ENCODE results near the gene OSBPL8. TPM values are rescaled to one million over a fixed set of nuclear protein-coding genes. Genes with fewer than 3 reads are reported as not detected.

Gene OSBPL8
- total RNA-seq, 4 donors from 2014 or later = 50.0 to 55.0 (median 54.7) TPM

DNA sequence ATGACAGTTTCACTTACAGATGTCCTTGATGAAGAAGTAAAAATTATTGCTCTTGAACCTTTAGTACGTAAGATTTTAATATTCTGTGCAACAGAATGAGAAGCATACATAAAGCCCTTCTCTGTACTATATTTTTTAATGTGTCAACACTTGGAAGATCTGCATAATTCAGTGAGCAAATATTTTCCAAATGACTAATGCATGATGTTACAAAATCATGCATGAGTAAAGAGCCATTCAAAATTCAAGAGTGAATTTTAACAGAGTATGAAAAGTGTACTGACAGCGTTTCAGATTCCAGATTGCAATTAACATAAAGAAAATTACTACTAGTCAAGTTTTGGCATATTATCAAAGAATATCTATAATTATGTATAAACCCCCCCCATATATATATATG lies 110.0 kb downstream of the OSBPL8 start:
- H3K9me3 ChIP-seq = no peaks in the 10 kb centered on the region
- peaks cover 0 to 5% (median 0%) of the 10 kb centered on the region in 4 donors for H3K36me3 ChIP-seq
- H3K27ac ChIP-seq (replicated peaks in 1 of 4) = no peak overlapping the region
- no peak for DNase-seq (ENCODE audit: extremely low spot score)
- TF ChIP-seq, protein P1, sequence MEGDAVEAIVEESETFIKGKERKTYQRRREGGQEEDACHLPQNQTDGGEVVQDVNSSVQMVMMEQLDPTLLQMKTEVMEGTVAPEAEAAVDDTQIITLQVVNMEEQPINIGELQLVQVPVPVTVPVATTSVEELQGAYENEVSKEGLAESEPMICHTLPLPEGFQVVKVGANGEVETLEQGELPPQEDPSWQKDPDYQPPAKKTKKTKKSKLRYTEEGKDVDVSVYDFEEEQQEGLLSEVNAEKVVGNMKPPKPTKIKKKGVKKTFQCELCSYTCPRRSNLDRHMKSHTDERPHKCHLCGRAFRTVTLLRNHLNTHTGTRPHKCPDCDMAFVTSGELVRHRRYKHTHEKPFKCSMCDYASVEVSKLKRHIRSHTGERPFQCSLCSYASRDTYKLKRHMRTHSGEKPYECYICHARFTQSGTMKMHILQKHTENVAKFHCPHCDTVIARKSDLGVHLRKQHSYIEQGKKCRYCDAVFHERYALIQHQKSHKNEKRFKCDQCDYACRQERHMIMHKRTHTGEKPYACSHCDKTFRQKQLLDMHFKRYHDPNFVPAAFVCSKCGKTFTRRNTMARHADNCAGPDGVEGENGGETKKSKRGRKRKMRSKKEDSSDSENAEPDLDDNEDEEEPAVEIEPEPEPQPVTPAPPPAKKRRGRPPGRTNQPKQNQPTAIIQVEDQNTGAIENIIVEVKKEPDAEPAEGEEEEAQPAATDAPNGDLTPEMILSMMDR (IDR thresholded peaks at IDR 0.05) = no peak
- no peak for TF ChIP-seq POLR2A (IDR thresholded peaks at IDR 0.05; ENCODE audit: low read depth)
- TF ChIP-seq EP300 (IDR thresholded peaks at IDR 0.05) = no peak
- TF ChIP-seq POLR2AphosphoS5 (IDR thresholded peaks at IDR 0.05) = no peak
- intact Hi-C loops (cut with DNase I) = no loop called here
- H3K4me1 ChIP-seq = peaks cover 0 to 8% (median 2%) of the 10 kb centered on the region in 4 donors
- no peaks in the 10 kb centered on the region for H3K27me3 ChIP-seq
- WGBS = 80% methylated on average over 2 of the region's 2 CpGs
- no peak overlapping the region for H3K4me3 ChIP-seq

DNA sequence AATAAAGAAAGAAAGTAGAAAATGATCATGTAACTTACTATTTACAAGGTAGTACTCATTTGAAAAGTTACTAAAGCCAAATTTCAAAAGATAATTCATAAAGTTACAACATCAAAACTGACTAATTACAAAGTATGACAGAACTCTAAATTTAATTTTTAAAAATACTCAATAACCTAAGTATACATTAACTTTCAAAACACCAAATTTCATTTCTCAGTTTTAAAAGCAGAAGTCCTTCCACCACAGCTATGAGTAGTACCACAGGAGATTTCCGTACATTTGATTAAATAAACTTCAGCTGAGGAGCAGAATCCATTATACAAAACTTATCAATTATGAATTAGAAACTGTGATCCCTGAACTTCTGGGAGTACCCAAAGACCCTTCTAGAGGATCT lies 110.6 kb downstream of the OSBPL8 start:
- WGBS = 83% methylated on average over 1 of the region's 1 CpG
- TF ChIP-seq POLR2AphosphoS5 (IDR thresholded peaks at IDR 0.05) (no peak), POLR2A (IDR thresholded peaks at IDR 0.05; ENCODE audit: low read depth) (no peak)
- TF ChIP-seq, protein P1 (IDR thresholded peaks at IDR 0.05) = no peak
- intact Hi-C loops (cut with DNase I) = no loop called here
- no peaks in the 10 kb centered on the region for H3K9me3 ChIP-seq
- H3K4me1 ChIP-seq = peaks cover 0 to 8% (median 5%) of the 10 kb centered on the region in 4 donors
- no peak overlapping the region for H3K27ac ChIP-seq (replicated peaks in 1 of 4)
- H3K4me3 ChIP-seq = no peak overlapping the region
- no peak for DNase-seq (ENCODE audit: extremely low spot score)
- no peaks in the 10 kb centered on the region for H3K27me3 ChIP-seq
- H3K36me3 ChIP-seq = peaks cover 0 to 5% (median 0%) of the 10 kb centered on the region in 4 donors

DNA sequence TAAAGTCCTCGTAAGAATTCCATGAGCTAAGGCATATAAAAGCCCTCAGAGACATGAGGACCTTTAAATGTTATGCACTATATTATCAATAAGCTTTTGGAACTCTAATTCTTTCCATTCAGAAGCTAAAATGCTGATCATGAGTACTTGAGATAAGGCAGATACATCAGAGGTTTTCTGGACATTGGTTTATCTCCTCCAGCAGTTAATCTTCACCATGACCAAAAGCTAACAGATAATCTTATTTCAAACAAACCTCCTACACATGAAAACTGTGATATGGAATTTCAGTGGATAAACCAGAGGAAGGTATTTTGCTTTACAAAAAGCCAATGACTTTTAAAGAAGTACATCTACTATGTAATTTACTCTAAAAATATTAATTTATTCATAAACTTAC lies 113.5 kb downstream of the OSBPL8 start:
- Histone ChIP-seq H3K4me1 (peaks cover 0 to 8% (median 6%) of the 10 kb centered on the region in 4 donors), H3K9me3 (no peaks in the 10 kb centered on the region), H3K4me3 (no peak overlapping the region), H3K27me3 (no peaks in the 10 kb centered on the region), H3K36me3 (peaks cover 0 to 5% (median 0%) of the 10 kb centered on the region in 4 donors), H3K27ac (replicated peaks in 1 of 4) (no peak overlapping the region)
- no peak for DNase-seq (ENCODE audit: extremely low spot score)
- TF ChIP-seq, protein P1 (IDR thresholded peaks at IDR 0.05) = no peak
- TF ChIP-seq POLR2A (IDR thresholded peaks at IDR 0.05; ENCODE audit: low read depth) (no peak), POLR2AphosphoS5 (IDR thresholded peaks at IDR 0.05) (no peak), EP300 (IDR thresholded peaks at IDR 0.05) (no peak)
- intact Hi-C loops (cut with DNase I) = no loop called here
- 96% methylated on average over 1 of the region's 1 CpG for WGBS

DNA sequence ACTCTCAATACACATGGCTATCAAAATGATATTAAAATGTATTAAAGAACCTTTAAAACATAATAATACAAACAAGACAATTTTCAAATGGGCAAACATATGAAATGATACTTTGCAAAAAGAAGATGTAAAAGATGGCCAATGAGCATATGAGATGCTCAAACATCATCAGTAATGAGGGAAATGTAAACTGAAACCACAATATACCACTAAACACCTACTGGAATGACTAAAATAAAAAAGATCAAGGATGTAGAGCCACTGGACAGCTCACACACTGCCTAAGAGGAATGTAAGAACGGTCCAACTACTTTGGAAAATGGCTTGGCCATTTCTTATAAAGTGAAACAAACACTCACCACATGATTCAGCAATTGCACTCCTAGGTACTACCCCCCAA lies 114.1 kb downstream of the OSBPL8 start:
- no peak overlapping the region for H3K4me3 ChIP-seq
- 83% methylated on average over 1 of the region's 1 CpG for WGBS
- DNase-seq (ENCODE audit: extremely low spot score) = no peak
- peaks cover 0 to 5% (median 0%) of the 10 kb centered on the region in 4 donors for H3K36me3 ChIP-seq
- peaks cover 0 to 8% (median 6%) of the 10 kb centered on the region in 4 donors for H3K4me1 ChIP-seq
- H3K27ac ChIP-seq (replicated peaks in 1 of 4) = no peak overlapping the region
- no peak for TF ChIP-seq POLR2A (IDR thresholded peaks at IDR 0.05; ENCODE audit: low read depth)
- TF ChIP-seq, protein P1 (IDR thresholded peaks at IDR 0.05) = no peak
- TF ChIP-seq EP300 (IDR thresholded peaks at IDR 0.05) = no peak
- TF ChIP-seq POLR2AphosphoS5 (IDR thresholded peaks at IDR 0.05) = no peak
- no peaks in the 10 kb centered on the region for H3K27me3 ChIP-seq
- no peaks in the 10 kb centered on the region for H3K9me3 ChIP-seq
- intact Hi-C loops (cut with DNase I) = no loop called here

DNA sequence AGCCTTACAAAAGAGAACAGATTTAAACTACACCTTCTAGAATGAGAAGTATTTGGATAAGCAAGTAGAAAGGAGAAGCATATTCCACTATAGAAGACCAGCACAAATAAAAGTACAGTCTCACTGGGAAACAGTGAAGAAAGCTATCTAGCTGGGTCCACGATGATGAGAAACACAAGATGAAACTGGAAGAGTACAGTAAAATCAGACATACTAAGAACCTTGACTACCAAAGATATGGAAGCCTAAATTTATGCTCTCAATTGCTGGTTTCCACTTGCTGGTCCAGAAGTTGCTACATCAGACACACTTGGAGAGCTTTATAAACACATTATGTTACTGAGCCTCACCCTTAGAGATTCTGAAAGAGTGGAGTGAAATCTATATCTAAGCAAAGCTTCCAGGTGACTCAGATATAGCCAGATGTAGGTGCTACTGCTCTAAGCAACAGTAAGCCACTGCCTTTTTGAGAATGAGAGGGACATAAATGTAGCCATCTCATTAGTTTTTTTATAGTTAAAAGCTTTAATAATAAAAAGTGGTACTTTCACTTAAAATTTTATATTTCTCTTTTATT lies 115.1 kb downstream of the OSBPL8 start:
- TF ChIP-seq POLR2AphosphoS5 (IDR thresholded peaks at IDR 0.05) = no peak
- no peak for TF ChIP-seq EP300 (IDR thresholded peaks at IDR 0.05)
- TF ChIP-seq, protein P1 (IDR thresholded peaks at IDR 0.05) = no peak
- no peak for TF ChIP-seq POLR2A (IDR thresholded peaks at IDR 0.05; ENCODE audit: low read depth)
- peaks cover 0 to 8% (median 4%) of the 10 kb centered on the region in 4 donors for H3K4me1 ChIP-seq
- no peaks in the 10 kb centered on the region for H3K36me3 ChIP-seq
- no peaks in the 10 kb centered on the region for H3K27me3 ChIP-seq
- no peak overlapping the region for H3K27ac ChIP-seq (replicated peaks in 1 of 4)
- no peak overlapping the region for H3K4me3 ChIP-seq
- intact Hi-C loops (cut with DNase I) = no loop called here
- H3K9me3 ChIP-seq = no peaks in the 10 kb centered on the region
- no peak for DNase-seq (ENCODE audit: extremely low spot score)
- 70% methylated on average over 1 of the region's 1 CpG for WGBS

Measured in esophagus muscularis mucosa (tissue), 4 donors.